SK-N-DZ (cell line): ENCODE results near the gene MXRA8.
"Not testable (repeated sequence)": the region's sequence is repeated elsewhere in the genome, so short reads cannot be mapped to it uniquely, and the experiment has no call there.

Experiments used
- DNase-seq: peaks from one replicate; pipeline ENCODE4 v3.0.0-alpha.2; 2015; ENCODE audit warnings: low spot score

Gene MXRA8

DNA sequence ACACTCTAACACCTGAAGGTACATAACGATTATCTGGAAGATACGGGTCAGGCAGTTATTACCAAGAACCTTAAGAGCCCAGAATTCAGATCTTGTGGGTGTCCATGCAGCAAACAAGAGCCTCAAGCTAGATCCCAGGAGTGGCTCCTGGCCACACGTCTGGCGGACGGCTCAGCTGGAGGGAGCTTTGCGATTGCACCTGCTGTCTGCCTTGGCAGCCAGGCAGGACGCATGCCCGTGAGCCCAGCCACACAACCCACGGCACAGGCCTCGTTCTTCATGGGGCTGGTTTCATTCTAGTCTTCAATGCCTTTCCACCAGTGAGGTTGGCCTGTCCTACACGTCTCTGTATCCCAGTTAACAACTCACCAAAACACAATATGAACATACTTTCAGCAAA lies 35.1 kb upstream of the MXRA8 start:
- no peak for DNase-seq

DNA sequence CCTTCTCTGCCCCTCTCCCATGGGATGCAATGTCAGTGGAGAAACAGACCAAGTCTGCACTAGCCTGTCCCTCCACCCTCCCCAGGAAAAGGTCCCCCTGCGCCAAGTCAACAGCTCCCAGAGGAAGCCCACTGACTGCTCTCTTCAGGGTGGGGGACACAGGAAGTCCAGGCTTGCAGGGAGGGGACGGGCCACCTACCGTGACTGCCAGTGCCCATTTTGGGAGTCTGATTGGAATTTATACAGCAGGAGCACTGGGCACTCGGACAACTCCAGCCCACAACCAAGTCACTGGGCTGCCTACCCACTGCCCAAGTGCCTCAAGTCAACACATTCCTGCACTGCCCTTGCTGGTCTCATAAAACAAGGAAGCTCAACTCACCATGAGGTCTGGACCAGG lies 34.7 kb upstream of the MXRA8 start:
- no peak for DNase-seq

DNA sequence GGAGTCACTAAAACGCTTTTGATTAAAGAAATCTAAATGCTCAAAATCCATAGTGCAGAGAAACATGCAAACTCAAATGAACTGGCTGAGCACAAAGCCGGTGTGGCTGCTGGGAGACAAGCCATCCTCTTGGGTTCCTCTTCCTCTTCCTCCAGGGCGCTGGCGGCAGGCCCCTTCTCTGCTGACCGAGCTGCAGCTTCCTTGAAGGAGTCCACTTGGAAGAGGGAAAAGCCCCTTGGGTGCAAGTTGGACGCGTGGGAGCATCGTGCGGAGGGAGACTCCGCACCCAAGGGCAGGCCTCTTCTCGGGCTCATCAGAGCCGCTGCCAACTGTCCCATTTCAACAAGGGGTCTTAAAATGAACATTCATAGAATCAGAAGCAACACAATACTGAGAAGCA lies 32.9 kb upstream of the MXRA8 start:
- no peak for DNase-seq

DNA sequence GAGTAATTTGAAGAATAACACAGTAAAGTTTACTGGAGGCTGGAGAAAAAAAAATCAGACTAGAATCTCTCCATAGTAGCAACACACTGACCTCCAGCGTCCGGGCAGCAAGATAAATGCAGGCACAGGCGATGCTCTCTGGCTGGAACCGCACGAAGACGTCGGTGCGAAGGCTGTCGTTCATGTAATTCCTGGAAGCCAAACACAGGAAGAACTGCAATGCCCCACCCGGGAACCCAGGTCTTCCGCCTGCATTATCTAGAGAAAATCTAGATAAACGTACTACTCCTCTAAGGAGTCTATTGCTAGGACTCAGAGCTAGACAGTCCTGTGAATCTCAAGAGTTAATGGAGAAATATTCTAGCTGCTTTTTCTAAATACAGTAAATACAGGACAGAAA lies 32.3 kb upstream of the MXRA8 start:
- DNase-seq, result no peak

DNA sequence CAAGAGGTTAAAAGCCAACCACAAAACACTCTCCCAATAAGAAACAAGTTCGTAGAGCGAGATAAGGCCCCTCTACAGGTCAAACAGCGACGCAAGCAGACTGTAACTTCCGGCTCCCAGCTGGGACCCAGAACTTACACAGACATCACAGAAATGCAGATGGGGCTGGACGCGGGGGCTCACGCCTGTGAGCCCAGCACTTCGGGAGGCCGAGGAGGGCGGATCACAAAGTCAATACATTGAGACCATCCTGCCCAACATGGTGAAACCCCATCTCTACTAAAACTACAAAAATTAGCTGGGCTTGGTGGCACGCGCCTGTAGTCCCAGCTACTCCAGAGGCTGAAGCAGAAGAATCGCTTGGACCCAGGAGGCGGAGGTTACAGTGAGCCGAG lies 29.7 kb upstream of the MXRA8 start:
- DNase-seq, result no peak

DNA sequence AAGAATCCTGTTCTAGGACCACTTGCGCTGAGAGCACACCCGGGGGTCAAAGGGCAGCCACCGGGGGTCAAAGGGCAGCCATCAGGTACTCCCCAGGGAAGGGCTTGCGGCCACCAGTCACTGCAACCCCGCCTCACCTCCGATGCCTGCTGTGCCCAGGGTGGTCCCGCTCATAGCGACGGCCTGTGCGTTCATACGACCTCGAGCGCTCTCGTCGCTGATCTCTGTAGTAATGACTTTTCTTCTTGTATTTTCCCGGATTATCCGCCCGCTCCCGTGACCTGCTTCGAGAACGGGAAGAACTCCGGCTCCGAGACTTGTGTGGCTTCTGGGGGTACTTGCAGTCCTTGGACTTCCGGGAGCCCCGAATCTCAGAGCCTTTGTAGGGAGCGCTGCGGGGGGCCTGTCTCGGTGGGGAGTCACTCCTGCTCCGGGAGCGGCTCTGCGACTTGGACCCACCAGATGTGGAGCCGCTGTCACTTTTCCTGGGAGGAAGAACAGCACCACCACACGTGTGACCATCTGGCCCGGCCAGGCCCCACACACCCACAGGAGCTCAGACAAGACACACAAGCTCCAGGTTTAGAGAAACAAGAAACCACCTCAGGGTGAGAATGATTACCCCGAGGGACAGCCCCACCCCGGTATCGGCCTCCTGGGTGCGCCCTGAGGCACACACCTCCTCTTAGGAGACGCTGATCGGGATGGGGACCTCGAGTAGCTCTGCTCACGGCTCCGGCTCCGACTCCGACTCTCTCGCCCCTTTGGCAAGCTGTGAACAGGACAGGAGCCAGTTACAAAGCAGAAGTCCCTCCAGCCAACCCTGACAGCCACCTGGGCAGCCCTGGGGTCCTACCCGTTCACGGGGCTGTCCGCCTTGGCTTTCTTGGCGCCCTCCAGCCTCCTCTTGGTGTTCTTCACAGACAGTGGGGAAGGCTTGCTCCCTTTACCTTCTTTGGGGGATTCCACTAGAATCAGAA lies 29.0 kb upstream of the MXRA8 start:
- DNase-seq, result no peak

DNA sequence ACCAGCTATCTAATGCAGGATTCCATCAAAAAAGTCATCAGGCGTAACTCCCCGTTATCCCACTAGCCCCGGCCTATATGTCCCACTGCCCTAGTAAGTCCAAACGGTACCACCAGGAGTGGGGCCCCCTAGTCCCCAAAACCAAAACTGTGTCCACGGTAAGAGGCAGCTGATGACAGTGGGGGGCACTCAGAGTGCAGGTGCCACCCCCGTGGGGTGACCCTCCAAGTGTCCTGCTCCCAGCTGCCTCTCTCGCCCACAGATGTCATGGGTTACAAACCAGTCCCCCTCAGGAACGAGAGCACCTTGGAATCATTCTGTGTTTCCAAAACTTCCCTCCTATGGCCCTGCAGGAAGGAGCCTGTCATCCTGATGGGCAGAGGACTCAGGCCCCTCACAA lies 27.6 kb upstream of the MXRA8 start:
- no peak for DNase-seq

DNA sequence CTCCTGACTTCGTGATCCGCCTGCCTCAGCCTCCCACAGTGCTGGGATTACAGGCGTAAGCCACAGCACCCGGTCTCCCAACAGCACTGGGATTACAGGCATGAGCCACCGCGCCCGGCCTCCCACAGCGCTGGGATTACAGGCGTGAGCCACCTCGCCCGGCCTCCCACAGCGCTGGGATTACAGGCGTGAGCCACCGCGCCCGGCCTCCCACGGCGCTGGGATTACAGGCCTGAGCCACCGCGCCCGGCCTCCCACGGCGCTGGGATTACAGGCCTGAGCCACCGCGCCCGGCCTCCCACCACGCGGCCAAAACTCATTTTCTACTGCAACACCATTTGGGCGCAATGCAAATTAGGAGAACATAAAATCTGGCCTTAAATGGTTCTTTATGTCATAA lies 27.0 kb upstream of the MXRA8 start:
- not testable (repeated sequence) for DNase-seq

DNA sequence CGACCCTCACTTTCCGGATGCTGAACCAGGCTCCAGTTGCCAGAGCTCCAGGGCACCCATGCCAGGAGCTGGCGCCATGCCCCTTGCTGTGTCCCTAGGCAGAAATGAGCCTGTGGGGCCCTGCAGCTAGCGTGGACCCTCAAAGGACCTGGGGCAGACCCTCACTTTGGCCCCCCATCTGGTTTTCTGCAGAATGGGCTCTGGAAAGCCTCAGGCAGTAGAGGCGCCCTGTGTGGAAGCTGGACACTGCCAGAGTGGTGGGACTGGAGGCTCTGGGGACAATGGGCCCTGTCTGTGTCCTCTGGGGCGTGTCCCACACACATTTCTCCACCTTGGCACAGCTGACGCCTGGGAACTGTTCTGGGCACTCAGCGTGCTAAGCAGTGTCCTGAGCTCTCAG lies 22.9 kb upstream of the MXRA8 start:
- no peak for DNase-seq

DNA sequence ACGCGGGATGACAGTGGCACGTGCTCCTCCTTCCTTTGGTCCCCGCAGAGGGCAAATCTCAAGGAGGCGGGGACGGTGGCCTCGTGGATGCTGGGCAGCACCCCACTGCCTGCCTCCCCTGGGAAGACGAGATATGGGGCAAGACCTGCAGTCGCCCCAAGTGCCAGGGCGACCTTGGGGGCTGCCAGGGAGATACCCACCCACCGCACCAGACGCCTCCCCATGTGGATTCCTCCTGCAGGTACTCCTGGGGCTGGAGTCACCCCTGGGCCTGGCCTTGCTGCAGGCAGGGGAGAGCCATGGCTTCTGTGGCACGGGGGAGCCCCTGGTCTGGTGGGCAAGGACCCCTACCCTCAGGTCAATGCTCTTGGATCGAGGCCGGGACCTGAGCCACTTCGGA lies 22.5 kb upstream of the MXRA8 start:
- no peak for DNase-seq

DNA sequence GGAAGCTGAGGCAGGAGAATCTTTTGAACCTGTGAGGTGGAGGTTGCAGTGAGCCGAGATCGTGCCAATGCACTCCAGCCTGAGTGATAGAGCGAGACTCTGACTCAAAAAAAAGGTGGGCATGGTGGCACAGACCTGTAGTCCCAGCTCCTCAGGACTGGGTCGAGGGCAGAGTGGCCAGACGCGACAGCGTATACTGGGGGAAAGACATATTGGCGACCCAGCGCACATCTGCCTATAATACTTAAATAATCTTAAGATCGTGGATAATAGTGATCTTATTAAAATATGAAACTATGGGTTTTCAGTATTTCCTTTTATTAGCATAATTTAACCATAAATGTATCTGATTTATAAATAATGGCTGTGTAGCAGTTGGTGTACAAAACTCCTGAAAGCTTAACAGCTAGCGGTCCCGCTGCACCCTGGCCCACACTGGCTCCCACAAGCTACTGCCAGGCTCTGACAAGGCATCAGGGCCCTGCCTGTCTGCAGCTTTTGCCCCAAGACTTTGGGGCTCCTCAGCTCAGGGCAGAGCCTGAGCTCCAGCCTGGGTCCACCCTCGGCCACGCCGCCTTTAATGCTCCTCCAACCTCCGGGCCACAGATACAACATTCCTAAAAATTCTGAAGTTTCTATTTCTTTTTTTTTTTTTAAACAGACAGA lies 19.3 kb upstream of the MXRA8 start:
- no peak for DNase-seq

DNA sequence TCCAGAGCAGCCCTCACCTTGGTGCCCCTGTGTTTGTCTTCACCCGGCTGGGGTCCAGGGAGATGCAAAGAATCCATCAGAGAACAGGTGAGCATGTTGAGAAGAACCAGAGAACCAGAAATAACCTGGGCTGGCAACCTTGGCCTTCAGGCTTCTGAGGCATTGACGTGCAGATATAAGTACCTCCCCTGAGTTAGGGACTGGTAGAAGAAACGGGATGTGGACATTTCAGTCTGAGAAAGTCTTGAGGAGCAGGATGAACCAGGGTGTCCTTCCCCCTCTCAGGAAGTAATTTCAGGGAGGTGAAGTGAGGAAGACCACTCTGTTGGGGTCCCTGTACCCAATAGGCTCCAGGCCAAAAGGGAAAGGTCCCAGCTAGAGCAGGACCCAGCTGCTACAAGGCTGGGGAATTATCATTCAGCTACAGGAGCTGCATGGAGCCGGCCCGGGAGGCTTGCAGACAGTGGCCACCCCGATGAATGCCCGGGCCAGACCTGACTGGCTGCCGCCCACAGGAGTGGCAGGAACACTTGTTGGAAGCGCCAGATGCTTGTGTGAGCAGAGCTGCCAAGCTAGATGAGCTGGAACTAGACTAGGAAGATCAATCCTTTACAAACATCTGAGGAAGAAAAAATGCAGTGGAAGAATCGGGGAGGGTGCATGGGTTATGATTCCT lies 18.3 kb upstream of the MXRA8 start:
- DNase-seq, result no peak

DNA sequence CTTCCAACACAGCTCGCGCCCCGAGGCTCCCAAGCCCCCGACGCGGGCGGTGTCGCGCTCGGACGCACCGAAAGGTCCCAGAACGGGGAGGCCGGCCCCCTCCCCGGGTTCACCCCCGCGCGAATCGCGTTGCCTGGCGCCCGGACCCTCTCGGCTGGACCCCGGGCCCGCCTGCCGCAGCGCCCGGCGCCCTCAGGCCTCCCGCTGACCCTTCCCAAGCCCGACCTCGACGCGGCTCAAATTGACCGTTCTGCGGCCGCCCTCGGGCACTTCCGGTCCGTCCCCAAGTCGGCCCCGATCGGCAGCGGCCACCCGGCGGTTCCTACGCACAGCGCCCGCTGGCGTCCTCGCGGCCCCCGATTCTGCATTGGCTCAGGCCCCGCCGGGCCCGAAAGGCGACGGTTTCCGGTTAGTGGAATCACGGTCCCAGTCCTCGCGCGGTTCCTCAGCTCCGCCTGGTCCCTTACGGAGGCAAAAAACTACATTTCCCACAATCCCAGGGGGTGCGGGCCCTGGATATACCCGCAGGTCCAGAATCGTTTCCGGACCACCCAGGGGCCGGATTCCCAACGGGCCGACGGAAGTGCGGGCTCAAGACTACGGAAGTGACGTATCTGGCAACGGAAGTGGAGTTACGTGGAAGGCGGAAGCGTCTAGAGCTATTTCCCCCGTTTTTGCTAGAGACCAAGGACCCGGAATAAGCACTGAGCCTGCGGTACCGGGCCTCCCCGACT lies 16.7 kb upstream of the MXRA8 start, which contains the start of gene AURKAIP1:
AURKAIP1 (minus strand) TSS at position 279 of the 734 bp plus-strand sequence. CDS start 451 bp downstream, outside the sequence.
- DNase-seq, result peak; percentile 99

DNA sequence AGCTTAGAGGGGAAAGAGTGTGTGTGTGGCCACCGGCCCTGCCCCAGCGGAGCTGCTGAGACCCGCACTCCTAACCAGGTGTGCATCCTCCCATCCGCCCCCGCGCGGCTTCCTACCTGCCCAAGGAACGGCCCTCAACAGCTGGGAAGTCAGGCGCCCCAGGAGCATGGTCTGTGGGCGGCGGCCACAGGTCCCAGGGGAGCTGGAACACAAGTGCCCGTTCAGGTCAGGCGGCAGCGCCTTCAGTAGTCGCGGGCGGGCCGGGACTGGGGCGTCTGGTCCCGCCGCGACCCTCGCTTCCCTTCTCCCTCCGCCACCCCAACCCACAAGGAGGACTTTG lies 16.2 kb upstream of the MXRA8 start:
- DNase-seq, result no peak

DNA sequence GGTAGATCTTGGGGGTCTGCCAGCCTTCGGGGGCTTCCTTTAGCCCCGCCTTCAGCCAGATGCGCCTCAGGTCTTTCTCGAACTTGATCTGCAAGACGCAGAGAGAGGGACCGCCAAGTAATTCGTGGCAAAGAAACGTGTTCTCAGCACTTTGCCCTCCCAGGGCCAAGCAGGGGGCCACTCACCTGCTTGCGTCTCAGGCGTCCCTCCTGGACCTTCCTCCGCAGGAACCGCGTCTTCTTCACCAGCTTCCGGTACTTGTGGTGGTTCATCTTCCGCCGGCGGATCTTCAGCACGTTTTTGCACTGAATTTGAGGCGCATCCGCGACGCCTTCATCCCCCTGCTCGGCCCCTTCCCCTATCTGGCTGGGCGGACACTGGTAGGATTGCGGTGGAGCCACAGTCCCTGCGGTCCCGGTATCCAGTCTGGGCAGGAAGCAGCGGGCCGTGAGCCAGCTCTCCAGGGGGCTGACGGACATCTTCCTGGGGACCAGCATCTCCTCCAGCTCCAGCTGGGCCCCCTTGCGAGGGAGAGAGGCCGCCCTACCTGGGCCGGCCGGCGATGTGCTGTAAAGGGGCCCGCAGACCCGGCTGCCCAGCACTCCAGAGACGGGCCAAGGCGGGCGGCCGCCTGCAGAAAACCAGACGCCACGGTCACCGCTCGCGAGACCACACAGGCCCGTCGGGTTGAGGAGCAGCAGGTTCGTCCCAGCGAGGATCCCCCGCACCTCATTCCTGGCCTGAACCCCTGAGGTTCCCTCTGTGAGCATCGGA lies 15.6 kb upstream of the MXRA8 start:
- DNase-seq, result no peak

DNA sequence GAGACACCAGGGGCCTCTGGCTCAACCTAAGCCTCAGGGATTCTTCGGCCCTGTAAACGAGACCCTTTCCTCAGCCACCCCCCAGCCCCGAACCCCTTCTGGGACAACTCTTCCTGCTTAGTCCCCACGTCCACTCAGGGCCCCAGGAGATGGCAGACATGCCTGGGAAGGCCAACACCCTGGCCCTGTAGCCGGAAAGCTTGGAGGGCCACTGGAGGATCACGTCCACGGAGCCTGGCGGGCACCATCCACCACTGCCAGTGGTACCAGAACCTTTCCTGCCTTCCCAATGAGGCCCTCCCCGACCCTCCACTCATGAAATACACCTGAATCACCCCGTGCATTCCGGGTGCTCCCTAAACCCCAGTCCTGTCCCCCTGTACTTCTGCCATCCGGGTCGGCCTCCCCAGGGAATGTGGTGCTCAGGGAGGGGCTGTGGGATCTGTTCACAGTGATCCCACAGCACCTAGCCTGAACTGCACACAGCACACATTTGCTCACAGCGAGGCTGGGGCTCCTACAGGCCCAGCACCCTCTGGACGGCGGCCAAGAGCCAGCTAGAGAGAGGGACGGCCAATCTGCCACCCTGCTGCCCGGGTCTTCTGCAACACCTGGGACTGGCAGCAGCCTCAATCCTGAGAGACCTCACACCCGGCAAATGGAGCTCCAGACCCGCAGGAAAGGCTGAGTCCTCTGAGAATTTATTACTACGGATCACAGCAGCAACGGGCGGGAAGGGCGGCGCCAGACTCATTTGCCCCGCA lies 14.9 kb upstream of the MXRA8 start:
- no peak for DNase-seq

DNA sequence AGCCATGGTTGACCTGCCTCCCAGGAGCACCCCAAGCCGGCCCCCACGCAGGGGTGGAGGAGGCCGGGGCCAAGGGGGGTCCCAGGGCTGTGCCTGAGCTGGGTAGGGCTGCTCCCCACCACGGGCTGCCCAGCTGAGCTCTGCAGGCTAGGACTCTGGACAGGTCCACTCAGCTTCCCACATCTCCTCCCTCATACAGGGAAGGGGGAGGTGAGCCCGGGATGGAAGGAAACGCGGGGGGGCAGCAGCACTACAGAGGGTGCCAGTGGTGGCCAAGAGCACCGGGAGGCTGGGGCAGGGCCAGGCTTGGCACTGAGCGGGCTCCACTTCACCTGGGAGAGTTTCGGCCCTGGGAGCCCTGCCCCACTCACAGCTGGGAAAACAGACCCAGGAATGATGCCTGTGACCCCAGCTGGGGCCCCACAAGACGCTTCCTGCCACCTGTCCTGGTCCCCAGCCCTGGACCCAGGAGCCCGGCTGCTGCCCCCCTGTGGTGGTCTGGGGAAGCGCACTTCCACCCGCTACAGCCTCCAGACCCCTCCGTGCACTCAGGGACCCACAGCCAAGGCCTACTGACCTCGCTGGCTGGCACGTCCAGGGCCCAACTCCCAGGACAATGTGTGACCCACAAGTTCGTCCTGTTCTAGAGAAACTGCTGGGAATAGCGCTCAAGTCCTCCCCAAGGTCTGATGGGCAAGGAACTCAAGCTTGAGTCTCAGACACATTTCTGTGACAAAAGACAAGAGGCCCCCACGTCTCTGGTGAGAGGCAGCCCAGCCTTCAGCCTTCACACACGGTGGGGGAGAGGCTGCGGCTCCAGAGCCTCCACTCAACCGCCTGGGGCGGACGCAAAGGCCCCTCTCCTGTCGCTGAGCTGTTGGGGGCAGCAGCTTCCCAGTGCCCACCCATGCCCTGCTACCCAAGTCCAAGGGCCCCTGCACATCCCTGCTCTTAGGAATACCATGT lies 13.7 kb upstream of the MXRA8 start:
- DNase-seq, result peak; percentile 50

DNA sequence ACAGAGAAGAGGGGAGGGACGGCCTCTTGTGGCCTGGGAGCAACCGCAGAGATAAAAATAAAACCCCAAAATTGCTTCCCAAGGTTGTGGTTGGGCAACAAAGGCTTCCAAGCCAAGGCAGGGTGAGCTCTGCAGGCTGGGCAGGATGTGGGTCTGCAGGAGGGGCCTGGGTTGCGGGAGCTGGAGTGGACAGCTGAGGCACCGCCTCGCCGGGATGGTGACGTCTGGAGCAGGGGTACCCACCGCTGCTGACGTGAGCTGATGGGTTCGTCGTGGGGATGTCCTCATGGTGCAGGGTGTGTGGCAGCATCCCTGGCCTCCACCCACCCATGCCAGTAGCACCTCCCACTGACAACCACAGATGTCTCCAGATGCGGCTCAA lies 13.0 kb upstream of the MXRA8 start:
- no peak for DNase-seq

DNA sequence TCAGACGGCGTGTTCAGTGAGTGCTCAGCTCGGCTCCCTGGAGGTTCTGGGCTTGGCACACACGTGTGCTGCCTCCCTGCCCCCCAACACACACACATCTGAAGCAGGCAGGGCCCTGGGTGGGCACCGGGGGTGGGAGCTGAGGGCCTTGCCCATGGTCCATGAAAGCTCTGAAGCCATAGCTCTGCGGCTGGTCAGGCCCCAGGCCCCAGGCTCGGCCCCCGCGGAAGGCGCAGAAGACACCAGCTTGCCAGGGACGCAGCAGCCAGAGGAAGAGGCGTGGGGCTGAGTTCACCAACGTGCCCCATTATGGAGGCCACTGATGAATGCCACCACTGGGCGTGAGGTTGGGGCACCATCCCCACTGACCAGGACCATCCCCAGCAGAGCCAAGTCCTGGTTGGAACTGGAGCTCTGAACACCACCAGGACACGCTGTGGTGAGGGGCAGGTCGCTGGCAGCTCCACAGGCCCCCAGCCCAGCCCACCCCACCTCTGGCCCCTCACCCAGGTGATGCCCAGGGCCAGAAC lies 12.5 kb upstream of the MXRA8 start:
- DNase-seq, result no peak
